GM21717 (cell line): ENCODE measurements around the gene TMEM106B.
"Not testable (repeated sequence)": the region's sequence is repeated elsewhere in the genome, so short reads cannot be mapped to it uniquely, and the experiment has no call there.

Experiments used
- ATAC-seq: cut with Tn5 transposase; IDR thresholded peaks from one replicate; pipeline ENCODE4 v1.9.1; 2021; ENCODE audit warnings: mild to moderate bottlenecking, moderate library complexity; ENCODE audit not compliant: unreplicated experiment

The TMEM106B gene

GRCh38 chr7:12211054-12211710, at the start of gene TMEM106B:
TSS of gene TMEM106B (plus strand) at chr7:12211294. CDS start at chr7:12214811, 3,517 bp downstream.
- peak; percentile 97 for ATAC-seq

GRCh38 chr7:12162415-12163113, 48.5 kb upstream of the TMEM106B start:
- ATAC-seq = no peak

GRCh38 chr7:12168065-12168464, 43.0 kb upstream of the TMEM106B start:
- not testable (repeated sequence) for ATAC-seq

GRCh38 chr7:12169981-12170820, 40.9 kb upstream of the TMEM106B start:
- not testable (repeated sequence) for ATAC-seq

GRCh38 chr7:12173671-12174070, 37.4 kb upstream of the TMEM106B start:
- no peak for ATAC-seq

- ATAC-seq = no peak
Measured at GRCh38 chr7:12174931-12175330, 36.2 kb upstream of the TMEM106B start.

GRCh38 chr7:12178317-12178716, 32.8 kb upstream of the TMEM106B start:
- ATAC-seq = no peak

- ATAC-seq = no peak
Measured at GRCh38 chr7:12194426-12194825, 16.7 kb upstream of the TMEM106B start.

- ATAC-seq = no peak
Measured at GRCh38 chr7:12196386-12196785, 14.7 kb upstream of the TMEM106B start.

- ATAC-seq = no peak
Measured at GRCh38 chr7:12199363-12199762, 11.7 kb upstream of the TMEM106B start.

GRCh38 chr7:12207046-12207445, 4.0 kb upstream of the TMEM106B start:
- ATAC-seq = no peak

- no peak for ATAC-seq
Measured at GRCh38 chr7:12209221-12209620, 1.9 kb upstream of the TMEM106B start.

GRCh38 chr7:12210179-12211053, 678 bp upstream of the TMEM106B start:
- ATAC-seq = peak; percentile 49

- ATAC-seq = no peak
Measured at GRCh38 chr7:12211711-12212485, 804 bp downstream of the TMEM106B start.

GRCh38 chr7:12217311-12217710, 6.2 kb downstream of the TMEM106B start:
- no peak for ATAC-seq

GRCh38 chr7:12220389-12221046, 9.4 kb downstream of the TMEM106B start:
- ATAC-seq = no peak

- ATAC-seq = no peak
Measured at GRCh38 chr7:12221414-12221813, 10.3 kb downstream of the TMEM106B start.

- ATAC-seq = peak; percentile 87
Measured at GRCh38 chr7:12222889-12223579, 11.9 kb downstream of the TMEM106B start.

- not testable (repeated sequence) for ATAC-seq
Measured at GRCh38 chr7:12225017-12225416, 13.9 kb downstream of the TMEM106B start.
